ENCODE data around the gene F8.

GRCh38 chrX:154908821-154909220 is 113.7 kb downstream of the F8 start:
- TF ChIP-seq ZNF274 (IDR thresholded peaks at IDR 0.05; ENCODE audit: low read depth, low read length), result no peak
- no peak for TF ChIP-seq YY1 (IDR thresholded peaks at IDR 0.05; ENCODE audit: insufficient read depth, insufficient read length)

Measured in NT2/D1 (cell line).